GOT3 (cell line): ENCODE measurements around the gene CNN3.

Source experiments
- DNase-seq: peaks from one replicate; lab custom pipeline; 2025; ENCODE audit warnings: mixed read lengths; lab: John Stamatoyannopoulos, UW

The CNN3 gene

DNA sequence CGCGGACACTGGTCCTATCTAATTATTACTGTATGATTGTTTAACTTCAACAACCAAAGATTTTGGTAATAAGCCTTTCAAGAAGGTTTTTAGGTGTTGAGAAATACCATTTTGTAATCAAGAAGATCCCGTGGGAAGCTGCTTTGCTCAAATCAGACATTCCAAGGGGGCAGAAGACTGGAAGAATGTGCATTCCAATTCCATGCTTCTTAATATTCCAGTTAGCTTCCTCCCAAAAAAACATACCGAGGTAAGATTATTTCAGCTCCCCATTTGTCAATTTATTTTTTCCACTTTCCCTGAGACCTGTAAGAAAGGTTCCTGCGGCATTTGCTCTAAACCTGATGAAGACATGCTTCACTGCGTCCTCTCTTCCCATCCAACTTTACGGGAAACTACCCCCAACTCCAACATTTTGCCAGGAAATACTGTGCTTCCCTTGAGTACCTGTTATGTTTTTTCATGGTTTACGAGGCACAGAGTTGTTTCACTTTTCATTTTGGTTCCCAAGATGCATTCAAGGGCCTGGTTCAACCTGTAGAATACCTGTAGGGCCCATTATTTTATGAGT lies 4.1 kb downstream of the CNN3 start:
- no peak for DNase-seq

DNA sequence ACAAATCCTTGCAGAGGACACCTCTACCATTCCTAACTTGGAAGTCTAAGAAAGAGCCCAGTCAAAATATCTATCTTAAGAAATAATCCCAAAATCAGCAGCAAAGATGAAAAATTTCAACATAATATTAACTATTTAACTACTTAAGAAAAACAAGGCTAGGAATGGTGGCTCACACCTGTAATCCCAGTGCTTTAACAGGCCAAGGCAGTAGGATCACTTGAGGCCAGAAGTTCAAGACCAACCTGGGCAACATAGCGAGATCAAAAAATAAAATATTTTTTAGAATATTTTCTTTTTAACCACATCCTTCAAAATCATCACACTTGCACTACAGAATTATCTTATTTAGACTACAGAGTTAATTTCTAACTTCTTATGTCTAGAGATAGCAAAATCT lies 4.9 kb downstream of the CNN3 start:
- DNase-seq, result no peak

DNA sequence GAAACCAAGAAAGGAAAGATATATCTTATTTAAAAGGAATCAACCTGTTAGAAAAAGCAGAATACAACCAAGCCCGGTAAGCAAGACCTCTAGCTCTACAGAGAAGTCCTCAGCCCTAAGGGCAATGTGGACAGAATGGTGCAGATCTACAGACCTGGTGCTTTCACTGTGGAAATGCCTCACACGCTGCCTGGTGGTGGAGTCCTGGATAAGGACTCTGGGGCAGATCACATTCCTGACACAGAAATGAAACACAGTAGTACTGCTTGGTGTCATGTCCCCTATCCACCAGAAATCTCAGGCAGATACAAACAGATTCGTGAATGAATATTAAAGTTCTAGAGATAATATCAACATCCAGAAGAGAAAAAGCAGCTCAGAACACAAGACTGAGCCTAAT lies 6.8 kb downstream of the CNN3 start:
- DNase-seq, result no peak

DNA sequence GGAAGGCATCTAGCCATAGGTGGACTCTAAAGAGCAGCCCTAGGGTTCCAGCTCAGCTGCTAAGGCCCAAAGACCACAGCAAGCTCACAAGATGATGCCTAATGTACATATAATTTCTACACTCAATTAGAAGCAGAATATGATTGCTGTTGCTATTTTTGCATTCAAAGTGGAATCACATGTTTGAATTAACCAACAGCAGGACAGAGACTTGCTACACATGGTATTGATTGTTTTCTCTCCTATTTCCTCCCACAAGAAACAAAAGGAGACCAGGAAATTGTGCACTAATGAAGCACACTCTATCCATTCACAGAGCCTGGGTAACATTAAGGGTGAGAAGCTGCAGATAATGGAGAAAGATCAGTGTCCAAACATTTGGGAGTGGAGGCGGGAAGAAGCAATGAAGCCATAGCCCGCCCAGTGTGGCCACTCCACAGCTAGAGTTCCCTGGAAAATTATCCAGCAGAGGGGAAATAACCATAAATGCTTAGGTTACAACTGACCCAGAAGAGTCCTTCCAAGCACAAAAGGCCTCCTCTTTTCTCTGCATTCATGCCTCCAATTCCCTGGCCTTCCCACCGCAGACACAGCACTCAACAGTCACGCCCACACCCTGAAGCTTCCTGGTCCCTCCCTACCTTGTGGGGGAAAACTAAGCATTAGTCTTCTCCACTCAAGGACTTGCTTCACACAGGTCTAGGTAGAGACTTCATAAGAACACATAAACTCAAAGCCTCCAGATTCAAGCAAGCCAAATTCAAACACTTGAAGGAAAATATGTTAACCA lies 7.5 kb downstream of the CNN3 start:
- DNase-seq, result no peak

DNA sequence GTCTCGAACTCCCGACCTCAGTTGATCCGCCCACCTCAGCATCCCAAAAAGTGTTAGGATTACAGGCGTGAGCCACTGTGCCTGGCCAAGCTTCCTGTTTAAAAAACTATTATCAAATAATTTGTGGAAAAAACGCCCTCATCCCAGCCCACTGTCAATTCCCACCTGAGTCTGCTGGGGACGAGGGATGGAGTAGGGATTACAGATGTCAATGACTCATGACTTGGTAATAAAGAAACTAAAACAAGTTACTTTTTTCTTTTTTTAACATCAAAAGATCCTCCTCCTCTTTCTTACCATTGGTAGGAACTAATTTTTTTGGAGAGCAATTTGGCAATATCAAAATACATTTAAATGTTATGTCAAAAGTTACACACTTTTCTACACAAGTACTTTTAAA lies 9.7 kb downstream of the CNN3 start:
- no peak for DNase-seq

DNA sequence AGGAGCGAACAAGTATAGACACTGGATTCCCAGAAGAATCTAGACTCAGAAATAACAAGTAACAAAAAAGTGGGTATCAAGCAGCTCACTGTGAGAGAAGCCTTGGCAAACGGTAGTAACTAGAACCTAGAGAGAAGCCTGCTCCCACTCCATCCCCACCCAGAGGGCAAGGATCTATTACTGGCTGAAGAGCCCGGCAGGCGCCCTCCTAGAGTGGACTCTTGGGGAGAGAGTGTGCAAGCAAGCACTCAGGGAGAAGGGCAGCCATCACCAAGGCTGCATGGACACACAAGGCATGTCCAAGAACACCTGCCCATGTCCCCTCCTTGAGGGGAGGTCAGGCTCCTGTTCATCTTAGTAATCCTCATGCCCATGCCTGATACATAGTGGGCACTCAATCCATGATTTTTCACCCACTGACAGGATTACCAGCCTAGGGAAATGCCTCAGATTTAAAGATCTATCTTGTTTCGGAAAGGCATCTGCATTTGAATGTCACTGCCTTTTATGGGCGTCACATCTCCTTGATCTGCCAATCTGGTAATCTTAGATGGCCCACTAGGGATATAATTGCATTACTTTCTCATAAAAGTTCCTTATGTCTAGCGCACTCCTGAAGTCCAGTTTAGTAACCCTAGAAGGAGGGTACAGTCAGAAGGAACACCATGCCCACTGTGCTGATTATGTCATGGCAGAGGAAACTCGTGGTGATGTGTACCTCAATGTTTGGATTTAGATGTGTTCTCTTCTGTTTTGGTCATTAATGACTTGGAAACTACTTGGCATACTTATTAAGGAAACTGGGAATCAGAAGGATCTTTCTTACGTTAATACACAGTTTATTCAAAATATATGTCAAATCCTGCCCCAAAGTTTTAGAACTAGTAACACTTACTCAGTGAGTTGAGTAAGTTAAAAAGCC lies 14.4 kb downstream of the CNN3 start:
- DNase-seq, result no peak

DNA sequence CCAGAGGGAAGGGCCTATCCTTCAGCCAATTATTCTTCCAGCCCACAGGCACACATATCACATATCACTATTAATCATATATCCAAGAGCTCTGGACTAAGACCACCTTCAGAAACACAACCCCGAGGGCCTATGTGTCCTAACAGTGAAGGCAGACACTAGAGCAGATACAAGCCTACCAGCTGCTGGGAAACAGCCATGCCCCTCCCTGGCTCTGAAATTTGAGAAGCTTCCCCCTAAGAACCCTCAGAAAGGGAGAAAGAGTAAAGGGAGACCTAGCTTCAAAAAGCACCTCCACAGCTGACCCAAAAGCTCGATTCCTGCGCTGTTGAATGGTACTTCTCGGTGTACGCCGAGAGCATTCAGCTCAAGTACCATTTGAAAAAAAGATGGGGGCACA lies 17.4 kb downstream of the CNN3 start:
- no peak for DNase-seq

DNA sequence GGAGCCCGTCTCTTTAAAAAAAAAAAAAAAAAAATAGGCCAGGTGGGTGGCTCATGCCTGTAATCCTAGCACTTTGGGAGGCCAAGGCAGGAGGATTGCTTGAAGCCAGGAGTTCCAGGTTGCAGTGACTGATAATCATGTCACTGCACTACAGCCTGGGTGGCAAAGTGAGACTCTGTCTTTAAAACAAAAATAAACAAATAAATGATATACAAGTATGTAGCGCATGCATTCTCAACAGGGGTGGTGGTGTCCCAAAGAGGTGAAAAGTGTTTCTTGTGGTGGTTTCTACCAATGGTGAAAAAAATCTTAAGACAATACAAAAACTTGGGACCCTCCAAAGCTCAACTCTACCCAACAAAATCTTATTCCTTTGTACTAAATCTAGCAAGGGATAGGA lies 17.9 kb downstream of the CNN3 start:
- no peak for DNase-seq

DNA sequence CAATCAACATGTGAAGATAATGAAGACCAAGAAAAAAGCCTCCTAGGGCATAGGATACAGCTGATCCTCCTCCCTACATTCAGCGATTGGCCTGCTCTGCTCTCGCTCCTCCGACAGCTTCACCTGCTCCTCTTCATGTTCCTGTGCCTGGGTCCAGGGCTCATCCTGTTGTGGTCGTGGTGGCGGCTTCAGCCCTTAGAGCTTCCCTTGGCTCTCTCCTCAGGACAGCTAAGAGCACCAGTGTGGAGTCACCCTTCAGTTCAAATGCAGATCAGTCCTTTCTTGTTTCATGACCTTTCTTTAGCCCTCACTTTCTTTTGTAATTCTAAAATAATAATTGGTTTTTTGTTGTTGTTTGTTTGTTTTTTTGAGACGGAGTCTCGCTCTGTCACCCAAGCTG lies 18.7 kb downstream of the CNN3 start:
- DNase-seq, result no peak

DNA sequence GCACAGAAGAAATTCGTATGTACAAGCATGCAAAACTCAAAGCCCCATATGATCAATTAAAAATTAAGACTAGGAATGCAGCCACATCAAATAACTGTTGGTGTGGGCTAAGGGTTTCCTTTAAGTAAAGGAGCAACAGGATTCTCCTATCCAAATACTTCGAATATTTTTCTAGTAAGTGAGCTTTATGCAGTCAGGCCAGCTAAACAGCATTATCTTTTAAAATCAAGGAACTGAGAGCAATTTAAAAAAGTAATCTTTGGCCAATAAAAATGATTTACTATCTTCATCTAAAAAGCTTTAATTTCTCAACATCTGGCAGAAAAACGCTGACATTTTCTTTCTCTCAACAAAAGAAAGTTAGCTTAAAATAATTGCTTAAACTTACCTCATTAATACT lies 19.8 kb downstream of the CNN3 start:
- DNase-seq, result no peak

DNA sequence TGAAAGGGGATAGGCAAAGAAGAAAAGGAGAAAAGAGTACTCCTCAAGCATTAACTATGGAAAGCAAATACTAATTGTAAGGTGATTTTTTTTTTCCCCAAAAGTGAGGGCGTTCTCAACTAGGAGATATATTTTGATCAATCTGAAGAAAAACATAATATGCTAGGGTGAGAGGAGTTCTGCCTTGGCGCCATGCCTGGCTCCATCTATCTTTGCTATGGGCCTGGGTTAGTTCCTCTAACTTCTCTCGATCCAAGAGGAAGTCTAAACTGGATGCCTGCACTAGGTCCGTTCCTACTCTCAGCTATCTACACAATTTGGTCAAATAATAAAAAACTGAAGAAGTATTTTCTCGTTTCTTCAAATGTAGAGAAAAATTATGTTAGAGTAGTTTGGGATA lies 20.5 kb downstream of the CNN3 start:
- DNase-seq, result no peak

DNA sequence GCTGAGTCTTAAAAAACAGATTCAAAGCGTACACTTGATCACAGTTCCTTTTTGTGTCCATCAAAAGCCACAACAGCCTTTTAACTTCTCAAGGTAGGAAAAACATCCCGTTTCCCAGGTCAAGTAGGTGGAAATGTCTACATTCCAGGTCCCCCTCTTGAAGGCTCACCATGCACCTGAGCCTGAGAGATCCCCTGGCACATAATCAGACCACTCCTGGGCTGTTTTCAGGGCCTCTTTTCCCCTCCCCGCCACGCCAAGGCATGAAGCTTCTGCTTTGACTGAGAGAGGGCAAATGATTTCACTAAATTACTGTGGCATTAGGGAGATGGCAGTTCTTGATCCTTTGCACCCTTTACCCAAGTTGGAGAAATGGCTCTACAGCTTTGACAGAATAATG lies 21.7 kb downstream of the CNN3 start:
- DNase-seq, result no peak

DNA sequence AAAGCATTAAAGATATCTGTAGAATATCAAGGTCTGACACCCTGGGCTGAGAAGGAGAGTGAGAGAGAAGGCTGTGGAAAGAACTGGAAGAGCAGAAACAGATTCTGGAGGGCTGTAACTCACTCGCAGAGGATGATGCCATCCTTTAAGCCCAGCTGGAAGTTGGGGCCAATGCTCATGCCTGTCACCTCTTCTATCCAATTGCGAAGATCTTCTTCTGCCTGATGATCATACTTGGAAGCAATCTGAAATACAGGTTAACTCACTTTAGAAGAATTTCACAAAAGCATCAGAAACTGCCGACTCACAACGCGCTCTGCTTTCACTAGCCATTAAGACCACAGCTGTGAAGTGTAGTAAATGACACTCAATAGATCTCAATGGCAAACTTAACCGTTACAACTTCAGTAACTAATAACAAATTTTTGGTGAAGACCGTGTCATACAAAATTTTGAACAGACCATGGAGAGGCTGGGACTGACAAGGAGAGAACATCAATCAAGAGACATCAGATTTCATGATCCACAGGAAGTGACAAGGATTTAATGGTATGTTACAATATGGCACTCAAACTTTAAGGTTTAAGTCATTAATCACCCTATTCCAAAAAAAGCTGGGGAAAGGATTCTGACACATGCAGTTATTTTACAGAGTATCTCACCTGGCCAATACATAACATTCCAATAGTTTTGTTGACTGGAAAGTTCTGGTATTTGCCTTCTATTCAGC lies 23.5 kb downstream of the CNN3 start:
- no peak for DNase-seq

DNA sequence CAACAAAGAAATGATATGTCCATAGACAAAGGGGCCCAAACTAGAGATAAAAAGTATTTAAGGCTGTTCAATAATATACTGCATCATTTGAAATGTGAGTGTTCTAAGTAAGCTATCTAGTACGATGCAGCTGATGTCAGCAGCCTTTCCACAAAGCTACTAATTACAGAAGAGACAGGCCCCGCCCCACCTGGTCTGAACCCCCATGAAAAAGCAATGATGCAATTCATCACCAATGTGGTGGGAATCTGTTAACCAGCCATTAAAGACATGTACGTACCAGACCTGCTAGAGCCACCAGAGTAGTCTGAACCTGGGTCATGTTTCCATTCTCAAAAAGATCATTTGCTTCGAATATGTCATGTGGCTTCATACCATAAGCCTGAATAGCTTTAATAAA lies 25.1 kb downstream of the CNN3 start:
- DNase-seq, result no peak

DNA sequence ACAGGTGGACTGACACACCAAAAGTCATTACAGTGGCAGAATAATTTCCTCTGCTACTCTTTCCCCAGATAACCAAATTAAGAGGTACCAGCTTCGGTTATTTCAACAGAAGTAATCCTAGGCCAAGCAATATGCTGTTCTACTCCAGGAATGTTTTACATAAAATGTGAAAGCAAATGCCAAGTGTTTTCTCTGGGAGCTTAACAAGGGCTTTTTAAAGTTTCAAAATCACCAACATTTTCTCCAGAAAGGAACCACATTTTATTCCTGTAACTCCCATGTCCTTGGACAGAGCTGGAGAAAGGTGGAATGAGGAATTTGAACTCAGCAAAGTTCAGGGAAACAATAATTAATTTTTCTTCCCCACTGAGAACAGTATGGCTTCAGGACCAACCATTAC lies 27.2 kb downstream of the CNN3 start:
- no peak for DNase-seq

DNA sequence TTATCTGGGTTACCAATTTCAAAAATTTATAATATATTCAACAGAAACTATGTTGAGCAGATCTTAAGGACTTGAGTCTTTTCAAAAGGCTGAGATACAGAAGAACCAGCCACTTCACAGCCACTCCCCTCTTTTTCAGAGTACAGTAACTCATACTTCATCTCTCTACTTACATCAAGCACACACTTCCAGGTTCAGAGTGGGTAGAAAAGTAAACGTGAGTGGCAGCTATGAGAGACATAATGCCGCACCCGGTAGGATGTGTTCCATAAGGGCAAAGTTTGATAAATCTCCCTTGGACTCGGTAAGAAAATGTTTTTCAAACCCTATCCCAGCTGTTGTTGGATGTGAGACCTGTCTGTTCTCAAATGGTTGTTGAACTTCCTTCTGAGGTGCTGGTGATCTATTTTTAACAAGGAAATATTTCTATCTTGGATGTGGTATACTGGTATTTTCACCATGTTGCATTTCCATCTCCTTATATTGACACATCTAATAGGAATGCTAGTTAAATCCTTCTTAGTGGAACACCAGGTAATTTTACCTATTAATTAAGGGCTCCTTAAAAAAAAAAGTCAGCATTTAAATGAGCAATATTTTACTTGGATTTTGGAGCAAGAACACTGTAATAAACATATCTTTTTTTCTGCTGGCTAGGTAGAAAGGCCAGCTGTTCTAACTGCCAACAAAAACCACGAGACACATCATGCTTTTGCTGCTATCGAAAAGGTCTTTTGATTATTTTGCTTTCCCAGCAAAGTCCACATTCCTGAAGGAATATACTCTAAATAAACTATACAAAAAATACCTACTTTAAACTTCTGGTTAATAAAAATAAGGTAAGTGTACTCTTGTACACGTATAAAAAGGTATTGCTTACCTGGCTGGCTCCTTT lies 28.2 kb downstream of the CNN3 start:
- no peak for DNase-seq

DNA sequence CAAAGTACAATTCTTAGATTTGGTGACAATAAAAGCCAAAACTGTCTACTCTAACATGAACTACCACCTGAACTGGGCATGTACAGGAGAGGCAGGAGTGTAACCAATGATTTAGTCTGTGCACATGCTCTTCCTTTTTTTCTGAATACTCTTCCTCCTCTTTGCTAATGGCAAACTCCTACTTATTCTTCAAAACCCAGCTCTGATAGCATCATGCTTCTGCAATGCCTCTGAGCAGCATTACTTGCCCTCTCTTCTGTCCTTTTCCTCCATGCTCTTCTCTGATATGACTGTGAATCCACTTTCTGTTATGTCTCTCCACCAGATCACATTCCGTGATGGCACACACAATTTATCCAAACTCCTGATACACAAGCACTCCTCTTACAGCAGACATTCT lies 31.4 kb downstream of the CNN3 start:
- DNase-seq, result no peak

DNA sequence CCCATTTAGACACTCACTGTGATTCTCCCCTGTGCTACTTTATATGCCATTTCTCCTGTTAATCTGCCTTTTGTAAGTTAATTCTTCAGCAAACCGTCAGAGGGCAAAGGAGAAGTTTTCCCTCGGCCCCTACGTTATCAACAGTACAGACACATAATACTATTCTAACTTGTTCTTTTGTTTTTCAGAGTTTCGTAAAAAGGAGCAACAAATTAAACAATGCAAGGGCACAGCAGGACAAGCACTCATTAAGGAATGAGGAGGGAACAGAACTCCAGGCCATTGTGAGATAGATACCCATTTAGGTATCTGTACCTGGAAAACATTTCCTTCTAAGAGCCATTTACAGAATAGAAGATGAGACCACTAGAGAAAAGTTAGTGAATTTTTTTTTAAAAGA lies 32.3 kb downstream of the CNN3 start:
- no peak for DNase-seq

DNA sequence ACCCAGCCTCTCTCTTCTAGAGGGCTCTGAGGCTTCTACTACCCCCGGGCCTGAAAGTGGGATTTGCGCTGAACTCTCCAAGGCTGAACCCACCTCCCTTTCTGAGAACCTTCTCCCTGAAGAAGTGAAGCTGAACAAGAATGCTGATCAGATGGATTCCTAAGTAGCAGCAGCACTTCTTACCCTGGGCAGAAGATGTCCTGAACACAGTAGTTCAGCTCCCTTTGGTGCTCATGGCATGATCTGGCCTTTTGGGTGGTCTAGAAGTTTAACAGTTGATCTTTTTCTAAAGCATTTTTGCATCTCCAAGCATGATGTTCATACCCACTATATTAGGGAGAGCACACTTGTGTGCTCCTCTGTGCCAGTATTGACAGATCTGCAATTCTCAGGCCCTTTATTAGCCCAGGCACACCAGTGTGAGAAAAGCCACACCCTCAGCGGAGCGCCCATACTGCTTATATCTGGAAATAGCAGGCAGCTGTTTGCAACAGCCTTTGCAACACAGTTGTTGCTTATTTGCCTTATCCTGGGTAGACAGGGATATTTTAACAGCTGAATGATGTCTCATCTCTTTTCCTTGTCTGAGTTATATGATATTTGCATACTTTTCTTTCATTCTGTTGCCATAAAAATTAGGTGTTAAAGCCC lies 34.2 kb downstream of the CNN3 start:
- no peak for DNase-seq

DNA sequence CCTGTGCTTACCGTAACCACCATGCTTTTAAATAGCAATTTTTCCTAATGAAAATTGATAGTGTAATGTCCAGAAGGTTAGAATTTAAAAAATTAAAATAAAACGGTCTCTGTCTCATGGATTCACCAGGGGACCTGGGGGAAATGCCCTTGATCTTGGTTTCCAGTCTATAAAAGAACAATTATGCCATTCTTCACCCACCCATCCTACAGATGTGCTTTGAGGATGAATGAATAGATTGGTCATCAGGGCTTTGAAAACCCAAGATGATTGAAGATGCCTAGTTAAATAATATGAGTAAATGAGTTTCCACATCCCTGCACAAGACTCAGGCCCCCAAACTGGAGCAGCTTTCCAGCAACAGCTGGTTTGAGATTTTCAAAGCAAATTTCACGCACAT lies 38.7 kb downstream of the CNN3 start:
- no peak for DNase-seq
